ENCODE results near the gene GTF2B. TPM values are rescaled to one million over a fixed set of nuclear protein-coding genes. Genes with fewer than 3 reads are reported as not detected.

GTF2B gene
- total and polyA plus RNA-seq, 2 of the 4 experiments (the other 2 are of a cell fraction): 32.0 to 41.0 TPM

DNA sequence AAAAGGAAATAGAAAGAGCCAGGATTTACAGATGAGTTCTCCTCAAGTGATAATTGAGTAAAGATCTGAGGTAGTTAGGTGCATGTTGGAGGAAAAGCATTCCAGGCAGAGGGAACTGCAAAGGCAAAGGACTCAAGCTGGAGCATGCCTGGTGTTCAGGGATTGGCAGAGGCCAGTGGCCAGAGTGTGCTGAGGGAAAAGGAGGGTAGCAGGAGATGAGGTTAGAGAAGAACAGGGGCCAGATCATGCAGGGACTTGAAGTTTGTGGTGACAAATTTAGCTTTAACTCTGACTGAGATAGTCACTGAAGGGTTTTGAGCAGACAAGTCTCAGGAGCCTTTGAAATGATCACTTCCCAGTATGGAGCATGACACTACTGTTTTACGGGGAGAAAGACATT lies 19.0 kb upstream of the GTF2B start:
- Histone ChIP-seq H3K79me1 (ENCODE audit: low read depth in 1 of 2, low read length in 2 of 2) (no peaks in the 10 kb centered on the region), H3K18ac (ENCODE audit: low read depth, low read length) (no peak overlapping the region), H3K27ac (ENCODE audit: insufficient read depth, low read length) (no peak overlapping the region), H4K91ac (ENCODE audit: insufficient read depth, low read depth, low read length) (no peak overlapping the region), H3K9me1 (ENCODE audit: insufficient read depth, low read length) (no peaks in the 10 kb centered on the region), H3K23ac (ENCODE audit: low read depth, low read length) (no peak overlapping the region; the same call in 1 of the 2 replicates), H2BK120ac (ENCODE audit: low read depth, low read length) (no peak overlapping the region), H2BK15ac (ENCODE audit: low read depth, low read length) (no peak overlapping the region), H2AK9ac (replicated peaks; ENCODE audit: low read depth, low read length, poor library complexity) (no peak overlapping the region), H4K20me1 (ENCODE audit: insufficient read depth, low read length) (no peaks in the 10 kb centered on the region), H2BK20ac (ENCODE audit: low read depth, low read length) (no peak overlapping the region), H3K14ac (replicated peaks; ENCODE audit: low read depth, low read length) (no peak overlapping the region), H2BK5ac (ENCODE audit: low read depth, low read length, poor library complexity, severe bottlenecking) (no peak overlapping the region), H4K8ac (ENCODE audit: low read depth in 2 of 2, low read length in 2 of 2) (no peak overlapping the region), H3K4ac (ENCODE audit: low read depth, low read length) (no peak overlapping the region), H3K9ac (ENCODE audit: low read depth, low read length) (no peak overlapping the region), H2AK5ac (ENCODE audit: low read depth, low read length) (no peak overlapping the region), H3K27me3 (ENCODE audit: control insufficient read depth, insufficient read depth, low read length) (no peaks in the 10 kb centered on the region; the same call in 1 of the 2 replicates), H3K4me2 (ENCODE audit: low read depth, low read length) (no peak overlapping the region), H3K56ac (ENCODE audit: extremely low read depth, insufficient read depth, low read length) (no peak overlapping the region), H4K5ac (ENCODE audit: low read depth, low read length) (no peak overlapping the region), H2AFZ (replicated peaks; ENCODE audit: low read length, poor library complexity) (no peak overlapping the region), H3K36me3 (ENCODE audit: control insufficient read depth, insufficient read depth, low read length) (no peaks in the 10 kb centered on the region), H3K4me1 (ENCODE audit: control insufficient read depth, insufficient read depth, low read length) (no peaks in the 10 kb centered on the region), H3K9me3 (ENCODE audit: control insufficient read depth, insufficient read depth, low read length) (no peaks in the 10 kb centered on the region), H3K4me3 (ENCODE audit: insufficient read depth, low read depth, low read length) (no peak overlapping the region)
- dilution Hi-C loops (cut with HindIII; ENCODE audit: low sequenced_read_pairs, unreplicated experiment): no loop called here
- ChIA-PET POLR2A (ENCODE audit: unreplicated experiment) (no interaction called here), CTCF (no interaction called here)
- no peak for DNase-seq
- no peak for TF ChIP-seq SMC3 (IDR thresholded peaks at IDR 0.05; ENCODE audit: low read depth, low read length)
- TF ChIP-seq BHLHE40 (IDR thresholded peaks at IDR 0.05; ENCODE audit: low read depth, low read length): no peak
- TF ChIP-seq POLR2A (IDR thresholded peaks at IDR 0.05; ENCODE audit: low read depth, low read length): no peak
- no peak for TF ChIP-seq RCOR1 (IDR thresholded peaks at IDR 0.05; ENCODE audit: insufficient replicate concordance, low read length)
- no peak for TF ChIP-seq CEBPB (IDR thresholded peaks at IDR 0.05; ENCODE audit: low read depth, low read length)
- TF ChIP-seq NFE2L2 (IDR thresholded peaks at IDR 0.05; ENCODE audit: low read depth, low read length): no peak
- no peak for TF ChIP-seq RFX5 (IDR thresholded peaks at IDR 0.05; ENCODE audit: low read depth, low read length)
- TF ChIP-seq MAZ (IDR thresholded peaks at IDR 0.05; ENCODE audit: borderline replicate concordance, low read depth, low read length): no peak
- TF ChIP-seq, protein P1, sequence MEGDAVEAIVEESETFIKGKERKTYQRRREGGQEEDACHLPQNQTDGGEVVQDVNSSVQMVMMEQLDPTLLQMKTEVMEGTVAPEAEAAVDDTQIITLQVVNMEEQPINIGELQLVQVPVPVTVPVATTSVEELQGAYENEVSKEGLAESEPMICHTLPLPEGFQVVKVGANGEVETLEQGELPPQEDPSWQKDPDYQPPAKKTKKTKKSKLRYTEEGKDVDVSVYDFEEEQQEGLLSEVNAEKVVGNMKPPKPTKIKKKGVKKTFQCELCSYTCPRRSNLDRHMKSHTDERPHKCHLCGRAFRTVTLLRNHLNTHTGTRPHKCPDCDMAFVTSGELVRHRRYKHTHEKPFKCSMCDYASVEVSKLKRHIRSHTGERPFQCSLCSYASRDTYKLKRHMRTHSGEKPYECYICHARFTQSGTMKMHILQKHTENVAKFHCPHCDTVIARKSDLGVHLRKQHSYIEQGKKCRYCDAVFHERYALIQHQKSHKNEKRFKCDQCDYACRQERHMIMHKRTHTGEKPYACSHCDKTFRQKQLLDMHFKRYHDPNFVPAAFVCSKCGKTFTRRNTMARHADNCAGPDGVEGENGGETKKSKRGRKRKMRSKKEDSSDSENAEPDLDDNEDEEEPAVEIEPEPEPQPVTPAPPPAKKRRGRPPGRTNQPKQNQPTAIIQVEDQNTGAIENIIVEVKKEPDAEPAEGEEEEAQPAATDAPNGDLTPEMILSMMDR (conservative IDR thresholded peaks at IDR 0.05; ENCODE audit: low read depth, low read length): no peak
- TF ChIP-seq MXI1 (IDR thresholded peaks at IDR 0.05; ENCODE audit: borderline replicate concordance, low read depth, low read length): no peak
- TF ChIP-seq MAFK (IDR thresholded peaks at IDR 0.05; ENCODE audit: low read depth, low read length): no peak
- no peak for TF ChIP-seq FOS (IDR thresholded peaks at IDR 0.05; ENCODE audit: low read depth, low read length)
- TF ChIP-seq, protein P2, sequence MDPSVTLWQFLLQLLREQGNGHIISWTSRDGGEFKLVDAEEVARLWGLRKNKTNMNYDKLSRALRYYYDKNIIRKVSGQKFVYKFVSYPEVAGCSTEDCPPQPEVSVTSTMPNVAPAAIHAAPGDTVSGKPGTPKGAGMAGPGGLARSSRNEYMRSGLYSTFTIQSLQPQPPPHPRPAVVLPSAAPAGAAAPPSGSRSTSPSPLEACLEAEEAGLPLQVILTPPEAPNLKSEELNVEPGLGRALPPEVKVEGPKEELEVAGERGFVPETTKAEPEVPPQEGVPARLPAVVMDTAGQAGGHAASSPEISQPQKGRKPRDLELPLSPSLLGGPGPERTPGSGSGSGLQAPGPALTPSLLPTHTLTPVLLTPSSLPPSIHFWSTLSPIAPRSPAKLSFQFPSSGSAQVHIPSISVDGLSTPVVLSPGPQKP (IDR thresholded peaks at IDR 0.05; ENCODE audit: borderline replicate concordance, low read depth, low read length): no peak
- no TSS peak for BruUV-seq (replicated peaks)
- no CpG with 5 or more reads among the region's 1 CpG for WGBS, 2 experiments (ENCODE audit: extremely low coverage in 2 of 2, insufficient read length in 1 of 2)
- intact Hi-C loops (cut with micrococcal nuclease): no loop called here
- no peak for ATAC-seq (ENCODE audit: low read depth)
- in situ Hi-C loops (cut with MboI; ENCODE audit: low sequenced_read_pairs): no loop called here

Data from IMR-90 (cell line).